B cell (primary cell): ENCODE measurements around the gene SORT1. TPM values are rescaled to one million over a fixed set of nuclear protein-coding genes. Genes with fewer than 3 reads are reported as not detected.

Experiments
- ATAC-seq: fragments of 200-7000 bp; cut with Tn5 transposase; one replicate; pipeline ENCODE4 v1.10.0; 2021; ENCODE audit warnings: low read depth, mild to moderate bottlenecking, moderate number of reproducible peaks, moderate library complexity
- CTCF ChIA-PET: fragments of 350-600 bp; sonication (Branson Sonifier 250); formaldehyde crosslinking; loops from one replicate; lab custom pipeline; 2021; ENCODE audit warnings: antibody characterized with exemption, inconsistent platforms; lab: Charles Lee
- POLR2A ChIA-PET: fragments of 350-600 bp; sonication (Branson Sonifier 250); formaldehyde crosslinking; loops from one replicate; lab custom pipeline; 2021; ENCODE audit warnings: antibody characterized with exemption; lab: Charles Lee
- DNase-seq: peaks from one replicate; pipeline ENCODE4 v3.0.0; 2013
- H2AFZ ChIP-seq: 2 replicates; pipeline ENCODE4 v1.6.1; 2012; ENCODE audit warnings: mild to moderate bottlenecking, low read depth, low read length; ENCODE audit not compliant: insufficient read depth, poor library complexity, severe bottlenecking
- H3K27ac ChIP-seq, 2 donors: 1 replicate in 1 of 2; 2 replicates in 1 of 2; pipeline ENCODE4 v1.5.1; 2012 to 2013; ENCODE audit warnings: low read length in 2 of 2, mild to moderate bottlenecking in 2 of 2, moderate library complexity in 1 of 2
- H3K27me3 ChIP-seq, 4 experiments: fragments of 200-600 bp in 1 of 4; sonication (generic) in 1 of 4; replicated peaks in 1 of 4; 1 replicate in 2 of 4; 2 replicates in 2 of 4; pipeline versions ENCODE4 v1.6.1 to v1.7.0; 2013 to 2016; ENCODE audit warnings: low read length in 3 of 4, mild to moderate bottlenecking in 2 of 4, mixed read lengths in 1 of 4, moderate library complexity in 1 of 4; ENCODE audit not compliant: insufficient read depth in 4 of 4, control insufficient read depth in 3 of 4; ENCODE audit errors: control extremely low read depth in 1 of 4
- H3K36me3 ChIP-seq, 2 experiments: replicated peaks in 1 of 2; 1 replicate in 1 of 2; 2 replicates in 1 of 2; pipeline versions ENCODE4 v1.6.1 to v1.7.1; 2013; ENCODE audit warnings: low read length in 1 of 2; ENCODE audit not compliant: insufficient read depth in 2 of 2, control insufficient read depth in 1 of 2; ENCODE audit errors: control extremely low read depth in 1 of 2, extremely low read depth in 1 of 2
- H3K4me1 ChIP-seq, 2 donors: fragments of 200-600 bp in 1 of 2; sonication (generic) in 1 of 2; 1 replicate in 1 of 2; 2 replicates in 1 of 2; pipeline versions ENCODE4 v1.5.1 to v1.6.1; 2013 to 2017; ENCODE audit warnings: low read length in 2 of 2; ENCODE audit not compliant: control insufficient read depth in 2 of 2, insufficient read depth in 2 of 2
- H3K4me2 ChIP-seq: replicated peaks from 2 replicates; pipeline ENCODE3; 2012; ENCODE audit warnings: mild to moderate bottlenecking, low read depth, low read length; ENCODE audit not compliant: poor library complexity, severe bottlenecking
- H3K4me3 ChIP-seq, 5 experiments: fragments of 200-600 bp in 1 of 5; sonication (generic) in 1 of 5; 1 replicate in 3 of 5; 2 replicates in 2 of 5; pipeline versions ENCODE4 v1.5.1 to v1.7.0; 2011 to 2016; ENCODE audit warnings: low read length in 4 of 5, mild to moderate bottlenecking in 4 of 5, low read depth in 2 of 5, control low read depth in 1 of 5, moderate library complexity in 1 of 5; ENCODE audit not compliant: insufficient read depth in 1 of 5; ENCODE audit errors: control extremely low read depth in 1 of 5, extremely low read depth in 1 of 5
- H3K79me2 ChIP-seq: fragments of 200-600 bp; sonication (generic); one replicate; pipeline ENCODE4 v1.6.0; 2016; ENCODE audit warnings: low read length; ENCODE audit not compliant: control insufficient read depth, insufficient read depth
- H3K9ac ChIP-seq: fragments of 200-600 bp; sonication (generic); 2 replicates; pipeline ENCODE4 v1.6.1; 2017; ENCODE audit warnings: mild to moderate bottlenecking, low read length, moderate library complexity
- H3K9me3 ChIP-seq, 3 donors: one replicate each; pipeline versions ENCODE4 v1.6.1 to v1.7.1; 2013; ENCODE audit warnings: low read length in 2 of 3; ENCODE audit not compliant: control insufficient read depth in 2 of 3, insufficient read depth in 1 of 3; ENCODE audit errors: control extremely low read depth in 1 of 3
- H4K20me1 ChIP-seq: 2 replicates; pipeline ENCODE4 v1.6.0; 2012; ENCODE audit warnings: mild to moderate bottlenecking, low read length; ENCODE audit not compliant: insufficient read depth, control insufficient read depth, poor library complexity, severe bottlenecking
- H3K27ac Mint-ChIP-seq: one replicate; pipeline ENCODE4 v1.8.0; 2021; ENCODE audit warnings: mixed read lengths
- H3K27me3 Mint-ChIP-seq: one replicate; pipeline ENCODE4 v1.8.0; 2021; ENCODE audit warnings: mixed read lengths
- H3K4me1 Mint-ChIP-seq: one replicate; pipeline ENCODE4 v1.8.0; 2021; ENCODE audit warnings: mixed read lengths
- H3K4me3 Mint-ChIP-seq: one replicate; pipeline ENCODE4 v1.8.0; 2021; ENCODE audit warnings: mixed read lengths
- H3K9me3 Mint-ChIP-seq: one replicate; pipeline ENCODE4 v1.8.0; 2022; ENCODE audit warnings: mixed read lengths; ENCODE audit not compliant: insufficient read depth
- CTCF ChIP-seq: fragments of 200-600 bp; IDR thresholded peaks from one replicate; pipeline ENCODE4 v1.8.0; 2022; ENCODE audit warnings: antibody characterized with exemption, mild to moderate bottlenecking
- EZH2 ChIP-seq: IDR thresholded peaks from 2 replicates; pipeline ENCODE4 v1.6.1; 2012; ENCODE audit warnings: borderline replicate concordance, low read depth, mild to moderate bottlenecking, moderate library complexity, low read length; ENCODE audit not compliant: insufficient read depth, poor library complexity, severe bottlenecking
- WGBS: methylation state at CpG from one replicate; pipeline ENCODE4 v1.1.5; 2013; ENCODE audit warnings: missing lambda C conversion rate; ENCODE audit not compliant: insufficient coverage; 5-methylcytosine and 5-hydroxymethylcytosine counted together
- intact Hi-C: fragments of 100-400 bp; cut with micrococcal nuclease; formaldehyde crosslinking; loops from one replicate; pipeline ENCODE4 v1.10.0; 2022
- polyA plus RNA-seq: library from polyadenylated mRNA; depleted of rRNA; stranded (reverse); fragments of >200 nt; gene quantifications from 2 replicates; pipeline ENCODE4 v1.2.3, GENCODE V29; 2012
- total RNA-seq, 2 donors: library from RNA; stranded (reverse); fragments of 120-200 nt in 1 of 2; gene quantifications; 1 replicate in 1 of 2; 2 replicates in 1 of 2; pipeline versions ENCODE4 v1.2.3 to v1.2.4, GENCODE V29; 2013 to 2022

SORT1 gene
- total and polyA plus RNA-seq, 2 donors (not counting 1 experiment from before 2014, with no cell fraction given) = 0.13 to 0.25 TPM

- CTCF ChIA-PET = interaction anchor here (1.6 kb wide), 1 partner anchor 73 kb away, joined by 4 read pairs; no protein-coding TSS in a partner anchor
These were observed 47.5 kb downstream of the SORT1 start for GRCh38 chr1:109350182-109350581.

GRCh38 chr1:109347511-109347910 lies 50.2 kb downstream of the SORT1 start:
- H3K79me2 ChIP-seq = no peaks in the 10 kb centered on the region
- CTCF ChIA-PET = interaction anchor here (1.1 kb wide), 1 partner anchor 51 kb away, joined by 4 read pairs; the partner anchor contains the start of gene SORT1
- no peak overlapping the region for H3K4me3 Mint-ChIP-seq
- H3K9ac ChIP-seq = no peak overlapping the region
- no peaks in the 10 kb centered on the region for H3K4me1 Mint-ChIP-seq
- POLR2A ChIA-PET = no interaction called here
- TF ChIP-seq CTCF (no peak), EZH2 (no peak)
- H3K9me3 ChIP-seq = no peaks in the 10 kb centered on the region
- no peak for DNase-seq
- H3K36me3 ChIP-seq = no peaks in the 10 kb centered on the region
- H3K9me3 Mint-ChIP-seq = no peaks in the 10 kb centered on the region
- H4K20me1 ChIP-seq = no peaks in the 10 kb centered on the region
- no peak overlapping the region for H3K4me2 ChIP-seq
- no peak overlapping the region for H3K27ac ChIP-seq
- 100% methylated on average over 4 of the region's 6 CpGs for WGBS
- H3K27ac Mint-ChIP-seq = no peak overlapping the region
- peaks cover 0 to 10% (median 0%) of the 10 kb centered on the region in 4 experiments for H3K27me3 ChIP-seq
- ATAC-seq = no peak
- intact Hi-C loops = no loop called here
- H3K4me3 ChIP-seq = no peak overlapping the region
- no peaks in the 10 kb centered on the region for H3K4me1 ChIP-seq
- H2AFZ ChIP-seq = no peak overlapping the region
- peaks cover 37% of the 10 kb centered on the region for H3K27me3 Mint-ChIP-seq

More at GRCh38 chr1:109350182-109350581, 47.5 kb downstream of the SORT1 start:
- Histone ChIP-seq H3K4me1 (no peaks in the 10 kb centered on the region), H3K27me3 (peaks cover 0 to 7% (median 0%) of the 10 kb centered on the region in 4 experiments), H3K9me3 (no peaks in the 10 kb centered on the region), H3K4me3 (no peak overlapping the region), H3K36me3 (no peaks in the 10 kb centered on the region), H3K27ac (no peak overlapping the region), H4K20me1 (no peaks in the 10 kb centered on the region), H3K79me2 (no peaks in the 10 kb centered on the region), H3K4me2 (no peak overlapping the region), H3K9ac (no peak overlapping the region), H2AFZ (no peak overlapping the region)
- WGBS = no CpG with 5 or more reads among the region's 4 CpGs
- intact Hi-C loops = no loop called here
- Mint-ChIP-seq H3K27me3 (peaks cover 31% of the 10 kb centered on the region), H3K4me3 (no peak overlapping the region), H3K9me3 (no peaks in the 10 kb centered on the region), H3K4me1 (no peaks in the 10 kb centered on the region), H3K27ac (no peak overlapping the region)
- DNase-seq = no peak
- TF ChIP-seq EZH2 (no peak), CTCF (no peak)
- ATAC-seq = no peak
- POLR2A ChIA-PET = no interaction called here
